H9 (cell line): ENCODE data around the gene ASPSCR1. TPM values are rescaled to one million over a fixed set of nuclear protein-coding genes. Genes with fewer than 3 reads are reported as not detected.

Experiments used
- DNase-seq: peaks from one replicate; pipeline ENCODE4 v3.0.0-alpha.2; 2017
- H2AFZ ChIP-seq: one replicate; pipeline ENCODE4 v1.6.1; 2013; ENCODE audit warnings: mild to moderate bottlenecking, low read length, control low read depth, moderate library complexity
- H2AK5ac ChIP-seq: 2 replicates; pipeline ENCODE4 v1.6.1; 2013; ENCODE audit warnings: low read length, control low read depth, mixed read lengths; ENCODE audit not compliant: insufficient read length
- H2BK120ac ChIP-seq: one replicate; pipeline ENCODE4 v1.6.1; 2013; ENCODE audit warnings: low read depth, mild to moderate bottlenecking, low read length, control low read depth, inconsistent platforms; ENCODE audit not compliant: poor library complexity, severe bottlenecking
- H2BK12ac ChIP-seq: 2 replicates; pipeline ENCODE4 v1.6.1; 2013; ENCODE audit warnings: low read length, control low read depth, mixed read lengths, low read depth; ENCODE audit not compliant: insufficient read length
- H2BK15ac ChIP-seq: 2 replicates; pipeline ENCODE4 v1.6.1; 2013; ENCODE audit warnings: low read depth, low read length, control low read depth
- H2BK20ac ChIP-seq: one replicate; pipeline ENCODE4 v1.6.1; 2013; ENCODE audit warnings: low read depth, mild to moderate bottlenecking, low read length, control low read depth, inconsistent platforms; ENCODE audit not compliant: poor library complexity, severe bottlenecking
- H2BK5ac ChIP-seq: 2 replicates; pipeline ENCODE4 v1.6.1; 2013; ENCODE audit warnings: low read length, control low read depth, mixed read lengths; ENCODE audit not compliant: insufficient read length
- H3K14ac ChIP-seq: 2 replicates; pipeline ENCODE4 v1.6.1; 2013; ENCODE audit warnings: low read length, control low read depth; ENCODE audit not compliant: insufficient read depth
- H3K18ac ChIP-seq: 2 replicates; pipeline ENCODE4 v1.6.1; 2013; ENCODE audit warnings: low read depth, mild to moderate bottlenecking, mixed read lengths, low read length, control low read depth; ENCODE audit not compliant: insufficient read length
- H3K23ac ChIP-seq: 2 replicates; pipeline ENCODE4 v1.6.1; 2013; ENCODE audit warnings: low read length, control low read depth, mixed read lengths, low read depth; ENCODE audit not compliant: insufficient read length
- H3K23me2 ChIP-seq: 2 replicates; pipeline ENCODE4 v1.6.1; 2013; ENCODE audit warnings: low read depth, mild to moderate bottlenecking, mixed read lengths, low read length, control low read depth; ENCODE audit not compliant: insufficient read length, poor library complexity, severe bottlenecking
- H3K27ac ChIP-seq: 2 replicates; pipeline ENCODE4 v1.5.1; 2013; ENCODE audit warnings: low read length, control low read depth, mixed read lengths, low read depth; ENCODE audit not compliant: insufficient read length
- H3K27me3 ChIP-seq: 2 replicates; pipeline ENCODE4 v1.6.1; 2013; ENCODE audit warnings: low read length, control low read depth, inconsistent platforms; ENCODE audit not compliant: insufficient read depth
- H3K4ac ChIP-seq: 2 replicates; pipeline ENCODE4 v1.6.1; 2013; ENCODE audit warnings: low read depth, mild to moderate bottlenecking, control low read depth, inconsistent platforms, low read length, moderate library complexity
- H3K4me1 ChIP-seq: 2 replicates; pipeline ENCODE4 v1.6.1; 2013; ENCODE audit warnings: low read length, control low read depth, inconsistent platforms; ENCODE audit not compliant: insufficient read depth
- H3K4me2 ChIP-seq: 2 replicates; pipeline ENCODE4 v1.6.1; 2013; ENCODE audit warnings: low read length, control low read depth, mixed read lengths; ENCODE audit not compliant: insufficient read length, insufficient read depth
- H3K56ac ChIP-seq: 2 replicates; pipeline ENCODE4 v1.6.1; 2013; ENCODE audit warnings: low read depth, mild to moderate bottlenecking, mixed read lengths, low read length, control low read depth; ENCODE audit not compliant: insufficient read length
- H3K79me1 ChIP-seq: 2 replicates; pipeline ENCODE4 v1.6.1; 2013; ENCODE audit warnings: low read depth, mild to moderate bottlenecking, moderate library complexity, low read length, control low read depth, inconsistent platforms; ENCODE audit not compliant: insufficient read depth, poor library complexity, severe bottlenecking
- H3K79me2 ChIP-seq: 2 replicates; pipeline ENCODE4 v1.6.1; 2013; ENCODE audit warnings: low read length, control low read depth, inconsistent platforms; ENCODE audit not compliant: insufficient read depth
- H3K9ac ChIP-seq: 2 replicates; pipeline ENCODE4 v1.6.1; 2013; ENCODE audit warnings: low read length, control low read depth, mixed read lengths; ENCODE audit not compliant: insufficient read length; ENCODE audit errors: extremely low read depth
- H3K9me3 ChIP-seq: one replicate; pipeline ENCODE4 v1.6.1; 2013; ENCODE audit warnings: low read depth, low read length, inconsistent platforms; ENCODE audit not compliant: control insufficient read depth
- H3T11ph ChIP-seq: one replicate; pipeline ENCODE4 v1.6.1; 2013; ENCODE audit warnings: mild to moderate bottlenecking, low read length, control low read depth, inconsistent platforms
- H4K20me1 ChIP-seq: one replicate; pipeline ENCODE4 v1.6.1; 2013; ENCODE audit not compliant: control insufficient read depth, insufficient read length, insufficient read depth
- H4K5ac ChIP-seq: 2 replicates; pipeline ENCODE4 v1.6.1; 2013; ENCODE audit warnings: low read depth, mild to moderate bottlenecking, mixed read lengths, low read length, control low read depth; ENCODE audit not compliant: insufficient read length
- H4K8ac ChIP-seq: replicated peaks from 2 replicates; pipeline ENCODE4 v1.6.1; 2013; ENCODE audit warnings: low read length, control low read depth, mixed read lengths, low read depth; ENCODE audit not compliant: insufficient read length
- H4K91ac ChIP-seq: 2 replicates; pipeline ENCODE4 v1.6.1; 2013; ENCODE audit warnings: low read depth, mild to moderate bottlenecking, moderate library complexity, mixed read lengths, low read length, control low read depth; ENCODE audit not compliant: insufficient read length
- H3K27ac Mint-ChIP-seq, 3 experiments: 2 replicates in 2 of 3; 3 replicates in 1 of 3; pipeline ENCODE4 v1.8.0; 2020 to 2021; ENCODE audit warnings: mixed read lengths in 3 of 3, mild to moderate bottlenecking in 1 of 3, moderate library complexity in 1 of 3
- H3K27me3 Mint-ChIP-seq: 2 replicates; pipeline ENCODE4 v1.8.0; 2021; ENCODE audit warnings: low read depth, mild to moderate bottlenecking, moderate library complexity, mixed read lengths
- H3K36me3 Mint-ChIP-seq, 3 experiments: 2 replicates in 2 of 3; 3 replicates in 1 of 3; pipeline ENCODE4 v1.8.0; 2020 to 2021; ENCODE audit warnings: low read depth in 3 of 3, mixed read lengths in 3 of 3; ENCODE audit not compliant: insufficient read depth in 1 of 3
- H3K4me1 Mint-ChIP-seq, 2 experiments: 2 replicates each; pipeline ENCODE4 v1.8.0; 2020; ENCODE audit warnings: mixed read lengths in 2 of 2
- H3K4me3 Mint-ChIP-seq, 2 experiments: 2 replicates in 1 of 2; 3 replicates in 1 of 2; pipeline ENCODE4 v1.8.0; 2020 to 2021; ENCODE audit warnings: mild to moderate bottlenecking in 2 of 2, mixed read lengths in 2 of 2, moderate library complexity in 1 of 2
- H3K9me3 Mint-ChIP-seq, 2 experiments: 2 replicates in 1 of 2; 3 replicates in 1 of 2; pipeline ENCODE4 v1.8.0; 2020; ENCODE audit warnings: mild to moderate bottlenecking in 2 of 2, mixed read lengths in 2 of 2, moderate library complexity in 1 of 2
- WGBS: extraction: QIAGEN DNeasy Blood & Tissue Kit; methylation state at CpG from one replicate; pipeline ENCODE4 v1.1.7; 2013; ENCODE audit warnings: missing lambda C conversion rate, low lambda C conversion rate, mixed read lengths; ENCODE audit not compliant: insufficient read length; ENCODE audit errors: extremely low coverage; 5-methylcytosine and 5-hydroxymethylcytosine counted together
- total RNA-seq: library from RNA; stranded (reverse); gene quantifications from 2 replicates; pipeline ENCODE4 v1.2.1, GENCODE V29; 2021
- TF ChIP-seq, protein P1 (sequence below): fragments of 200-600 bp; sonication (generic); conservative IDR thresholded peaks from 3 replicates; pipeline ENCODE4 v1.8.0; 2021; ENCODE audit warnings: antibody characterized with exemption, mild to moderate bottlenecking

ASPSCR1 gene
- total RNA-seq, 1 experiment from 2014 or later = 50.9 TPM

- H2BK20ac ChIP-seq = no peak overlapping the region
- H3K4me1 ChIP-seq = no peaks in the 10 kb centered on the region; the same call in 1 of the 2 replicates
- H3K4me2 ChIP-seq = no peak overlapping the region
- TF ChIP-seq, protein P1, sequence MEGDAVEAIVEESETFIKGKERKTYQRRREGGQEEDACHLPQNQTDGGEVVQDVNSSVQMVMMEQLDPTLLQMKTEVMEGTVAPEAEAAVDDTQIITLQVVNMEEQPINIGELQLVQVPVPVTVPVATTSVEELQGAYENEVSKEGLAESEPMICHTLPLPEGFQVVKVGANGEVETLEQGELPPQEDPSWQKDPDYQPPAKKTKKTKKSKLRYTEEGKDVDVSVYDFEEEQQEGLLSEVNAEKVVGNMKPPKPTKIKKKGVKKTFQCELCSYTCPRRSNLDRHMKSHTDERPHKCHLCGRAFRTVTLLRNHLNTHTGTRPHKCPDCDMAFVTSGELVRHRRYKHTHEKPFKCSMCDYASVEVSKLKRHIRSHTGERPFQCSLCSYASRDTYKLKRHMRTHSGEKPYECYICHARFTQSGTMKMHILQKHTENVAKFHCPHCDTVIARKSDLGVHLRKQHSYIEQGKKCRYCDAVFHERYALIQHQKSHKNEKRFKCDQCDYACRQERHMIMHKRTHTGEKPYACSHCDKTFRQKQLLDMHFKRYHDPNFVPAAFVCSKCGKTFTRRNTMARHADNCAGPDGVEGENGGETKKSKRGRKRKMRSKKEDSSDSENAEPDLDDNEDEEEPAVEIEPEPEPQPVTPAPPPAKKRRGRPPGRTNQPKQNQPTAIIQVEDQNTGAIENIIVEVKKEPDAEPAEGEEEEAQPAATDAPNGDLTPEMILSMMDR = no peak
- no peak overlapping the region for H3K27ac ChIP-seq
- no peak overlapping the region for H3K9ac ChIP-seq
- H3K9me3 ChIP-seq = no peaks in the 10 kb centered on the region
- H4K91ac ChIP-seq = no peak overlapping the region
- Mint-ChIP-seq H3K27ac (no peak overlapping the region), H3K36me3 (peaks cover 2 to 14% (median 4%) of the 10 kb centered on the region in 3 experiments; a peak in 6 of 7 replicates), H3K4me1 (peaks cover 9 to 30% of the 10 kb centered on the region in 2 experiments), H3K27me3 (peaks cover 61% of the 10 kb centered on the region), H3K9me3 (no peaks in the 10 kb centered on the region), H3K4me3 (no peak overlapping the region)
- H3K56ac ChIP-seq = no peak overlapping the region
- no peaks in the 10 kb centered on the region for H3K27me3 ChIP-seq
- no peak overlapping the region for H3K4ac ChIP-seq
- H2AFZ ChIP-seq = no peak overlapping the region
- H2AK5ac ChIP-seq = no peak overlapping the region
- DNase-seq = no peak
- H2BK12ac ChIP-seq = no peak overlapping the region
- H3T11ph ChIP-seq = no peak overlapping the region
- no peaks in the 10 kb centered on the region for H4K20me1 ChIP-seq
- H3K14ac ChIP-seq = no peak overlapping the region
- WGBS = no CpG with 5 or more reads among the region's 21 CpGs
- H2BK120ac ChIP-seq = no peak overlapping the region
- H4K8ac ChIP-seq = no peak overlapping the region
- H4K5ac ChIP-seq = no peak overlapping the region
- peaks cover 2% of the 10 kb centered on the region; the same call in 1 of the 2 replicates for H3K79me2 ChIP-seq
- no peak overlapping the region for H2BK5ac ChIP-seq
- peaks cover 4% of the 10 kb centered on the region for H3K23me2 ChIP-seq
- no peak overlapping the region for H3K18ac ChIP-seq
- H3K23ac ChIP-seq = no peak overlapping the region
- peaks cover 3% of the 10 kb centered on the region for H3K79me1 ChIP-seq
- H2BK15ac ChIP-seq = no peak overlapping the region
These were observed 37.5 kb upstream of the ASPSCR1 start for GRCh38 chr17:81939881-81940385.
